HG03378 (cell line): ENCODE results near the gene NAV2.

Source experiments
- ATAC-seq: cut with Tn5 transposase; IDR thresholded peaks from one replicate; pipeline ENCODE4 v1.9.1; 2021; ENCODE audit warnings: mild to moderate bottlenecking, moderate library complexity; ENCODE audit not compliant: unreplicated experiment

Gene NAV2

GRCh38 chr11:19740586-19740985, 27.9 kb downstream of the NAV2 start:
- ATAC-seq: no peak

- ATAC-seq: peak; percentile 69
Measured at GRCh38 chr11:19742588-19743292, 30.1 kb downstream of the NAV2 start.

- no peak for ATAC-seq
Measured at GRCh38 chr11:19743622-19744021, 31.0 kb downstream of the NAV2 start.

GRCh38 chr11:19744130-19744529, 31.5 kb downstream of the NAV2 start:
- ATAC-seq: no peak

- ATAC-seq: no peak
Measured at GRCh38 chr11:19746086-19746485, 33.4 kb downstream of the NAV2 start.

- ATAC-seq: no peak
Measured at GRCh38 chr11:19747634-19748033, 35.0 kb downstream of the NAV2 start.

- ATAC-seq: no peak
Measured at GRCh38 chr11:19751055-19751454, 38.4 kb downstream of the NAV2 start.

GRCh38 chr11:19753451-19754106, 40.9 kb downstream of the NAV2 start:
- ATAC-seq: no peak

GRCh38 chr11:19756675-19757475, 44.2 kb downstream of the NAV2 start:
- ATAC-seq: no peak

- no peak for ATAC-seq
Measured at GRCh38 chr11:19759389-19759788, 46.8 kb downstream of the NAV2 start.

GRCh38 chr11:19762266-19762665, 49.6 kb downstream of the NAV2 start:
- no peak for ATAC-seq

- ATAC-seq: no peak
Measured at GRCh38 chr11:19763330-19763729, 50.7 kb downstream of the NAV2 start.

GRCh38 chr11:19766206-19766605, 53.6 kb downstream of the NAV2 start:
- ATAC-seq: no peak

- no peak for ATAC-seq
Measured at GRCh38 chr11:19766810-19767209, 54.2 kb downstream of the NAV2 start.

- no peak for ATAC-seq
Measured at GRCh38 chr11:19767627-19768151, 55.1 kb downstream of the NAV2 start.

- no peak for ATAC-seq
Measured at GRCh38 chr11:19768197-19768596, 55.6 kb downstream of the NAV2 start.

GRCh38 chr11:19768815-19769214, 56.2 kb downstream of the NAV2 start:
- ATAC-seq: no peak

- ATAC-seq: peak; percentile 61
Measured at GRCh38 chr11:19769820-19770219, 57.2 kb downstream of the NAV2 start.

GRCh38 chr11:19770277-19770676, 57.6 kb downstream of the NAV2 start:
- peak; percentile 15 for ATAC-seq

- no peak for ATAC-seq
Measured at GRCh38 chr11:19771463-19771862, 58.8 kb downstream of the NAV2 start.

- no peak for ATAC-seq
Measured at GRCh38 chr11:19772480-19772879, 59.8 kb downstream of the NAV2 start.

GRCh38 chr11:19774329-19774728, 61.7 kb downstream of the NAV2 start:
- no peak for ATAC-seq
